ENCODE measurements around the gene LYVE1.

Gene LYVE1

GRCh38 chr11:10515418-10515817 lies 53.0 kb downstream of the LYVE1 start:
- Mint-ChIP-seq H3K27ac (no peak overlapping the region), H3K9me3 (no peaks in the 10 kb centered on the region), H3K4me1 (ENCODE audit: low read depth) (no peaks in the 10 kb centered on the region), H3K36me3 (ENCODE audit: low read depth) (peaks cover 14% of the 10 kb centered on the region), H3K27me3 (ENCODE audit: low read depth) (no peaks in the 10 kb centered on the region), H3K4me3 (no peak overlapping the region)
- no peak for DNase-seq (ENCODE audit: low spot score)

- H3K27me3 Mint-ChIP-seq (ENCODE audit: low read depth), result no peaks in the 10 kb centered on the region
- no peak overlapping the region for H3K27ac Mint-ChIP-seq
- H3K36me3 Mint-ChIP-seq (ENCODE audit: low read depth), result peaks cover 14% of the 10 kb centered on the region
- no peak for DNase-seq (ENCODE audit: low spot score)
- no peak overlapping the region for H3K4me3 Mint-ChIP-seq
- no peaks in the 10 kb centered on the region for H3K9me3 Mint-ChIP-seq
- no peaks in the 10 kb centered on the region for H3K4me1 Mint-ChIP-seq (ENCODE audit: low read depth)
Observed at GRCh38 chr11:10514709-10515108, 53.8 kb downstream of the LYVE1 start.

GRCh38 chr11:10514202-10514601 lies 54.3 kb downstream of the LYVE1 start:
- Mint-ChIP-seq H3K9me3 (no peaks in the 10 kb centered on the region), H3K4me3 (no peak overlapping the region), H3K36me3 (ENCODE audit: low read depth) (peaks cover 14% of the 10 kb centered on the region), H3K4me1 (ENCODE audit: low read depth) (no peaks in the 10 kb centered on the region), H3K27me3 (ENCODE audit: low read depth) (no peaks in the 10 kb centered on the region), H3K27ac (no peak overlapping the region)
- DNase-seq (ENCODE audit: low spot score), result no peak

GRCh38 chr11:10511181-10511621 lies 57.3 kb downstream of the LYVE1 start:
- Mint-ChIP-seq H3K9me3 (no peaks in the 10 kb centered on the region), H3K27ac (no peak overlapping the region), H3K36me3 (ENCODE audit: low read depth) (peaks cover 18% of the 10 kb centered on the region), H3K4me1 (ENCODE audit: low read depth) (no peaks in the 10 kb centered on the region), H3K27me3 (ENCODE audit: low read depth) (no peaks in the 10 kb centered on the region), H3K4me3 (no peak overlapping the region)
- DNase-seq (ENCODE audit: low spot score), result no peak
